ENCODE measurements around the gene ARRDC2. TPM values are rescaled to one million over a fixed set of nuclear protein-coding genes. Genes with fewer than 3 reads are reported as not detected.

Gene ARRDC2
- total RNA-seq, 1 donor: 123 TPM

DNA sequence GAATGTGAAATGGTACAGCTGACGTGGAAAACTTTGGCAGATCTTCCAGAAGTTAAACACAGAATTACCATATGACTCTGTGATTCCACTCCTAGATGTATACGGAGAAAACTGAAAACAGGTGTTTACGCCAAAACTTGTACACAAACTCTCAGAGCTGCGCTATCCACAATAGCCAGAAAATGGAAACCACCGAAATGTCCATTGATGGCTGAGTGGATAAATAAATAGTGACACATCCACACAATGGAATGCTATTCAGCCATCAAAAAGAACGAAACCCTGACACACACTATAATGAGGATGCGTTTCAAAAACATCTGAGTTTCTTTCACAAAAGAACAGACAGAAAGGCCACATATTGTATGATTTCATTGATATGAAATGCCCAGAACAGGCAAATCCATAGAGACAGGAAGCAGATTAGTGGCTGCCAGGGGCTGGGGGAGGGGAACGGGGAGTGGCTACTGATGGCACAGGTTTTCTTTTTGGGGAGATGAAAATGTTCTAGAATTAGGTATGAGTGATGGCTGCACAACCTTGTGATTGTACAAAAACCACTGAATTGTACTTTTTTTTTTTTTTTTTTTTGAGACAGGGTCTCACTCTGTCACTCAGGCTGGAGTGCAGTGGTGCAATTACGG lies 45.7 kb downstream of the ARRDC2 start:
- Histone ChIP-seq H3K4me1 (ENCODE audit: insufficient read depth, low read length) (peaks cover 13% of the 10 kb centered on the region), H3K27me3 (ENCODE audit: insufficient read depth, low read length) (no peaks in the 10 kb centered on the region), H3K9me3 (ENCODE audit: low read depth, low read length) (no peaks in the 10 kb centered on the region), H3K4me3 (ENCODE audit: low read length) (no peak overlapping the region)

DNA sequence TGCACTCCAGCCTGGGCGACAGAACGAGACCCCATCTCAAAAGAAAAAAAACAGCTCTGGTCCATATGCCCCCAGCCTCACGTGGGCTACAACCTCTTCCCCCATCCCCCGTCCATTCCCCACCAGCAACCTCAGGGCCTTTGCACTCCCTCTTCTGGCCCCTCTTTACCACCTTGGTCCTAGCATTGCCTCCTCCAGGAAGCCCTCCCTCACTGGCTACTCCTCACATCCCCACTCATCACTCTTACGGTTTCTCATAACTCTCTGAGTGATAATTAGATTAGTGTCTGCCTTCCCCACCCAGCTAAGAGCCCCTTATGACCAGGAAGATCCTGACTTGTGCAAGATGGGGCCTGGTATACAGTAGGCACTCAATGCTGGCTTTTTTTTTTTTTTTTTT lies 48.0 kb downstream of the ARRDC2 start:
- Histone ChIP-seq H3K4me1 (ENCODE audit: insufficient read depth, low read length) (peaks cover 15% of the 10 kb centered on the region), H3K27me3 (ENCODE audit: insufficient read depth, low read length) (no peaks in the 10 kb centered on the region), H3K4me3 (ENCODE audit: low read length) (no peak overlapping the region), H3K9me3 (ENCODE audit: low read depth, low read length) (no peaks in the 10 kb centered on the region)

- Histone ChIP-seq H3K27me3 (ENCODE audit: insufficient read depth, low read length) (no peaks in the 10 kb centered on the region), H3K9me3 (ENCODE audit: low read depth, low read length) (no peaks in the 10 kb centered on the region), H3K4me1 (ENCODE audit: insufficient read depth, low read length) (peaks cover 15% of the 10 kb centered on the region), H3K4me3 (ENCODE audit: low read length) (no peak overlapping the region)
Measured at GRCh38 chr19:18057557-18057956, 49.6 kb downstream of the ARRDC2 start.

GRCh38 chr19:18058208-18059009 lies 50.4 kb downstream of the ARRDC2 start:
- Histone ChIP-seq H3K4me3 (ENCODE audit: low read length) (no peak overlapping the region), H3K4me1 (ENCODE audit: insufficient read depth, low read length) (peaks cover 15% of the 10 kb centered on the region), H3K27me3 (ENCODE audit: insufficient read depth, low read length) (no peaks in the 10 kb centered on the region), H3K9me3 (ENCODE audit: low read depth, low read length) (no peaks in the 10 kb centered on the region)

- no peaks in the 10 kb centered on the region for H3K27me3 ChIP-seq (ENCODE audit: insufficient read depth, low read length)
- no peaks in the 10 kb centered on the region for H3K9me3 ChIP-seq (ENCODE audit: low read depth, low read length)
- H3K4me1 ChIP-seq (ENCODE audit: insufficient read depth, low read length): peaks cover 15% of the 10 kb centered on the region
- no peak overlapping the region for H3K4me3 ChIP-seq (ENCODE audit: low read length)
Measured at GRCh38 chr19:18059297-18059696, 51.3 kb downstream of the ARRDC2 start.

- Histone ChIP-seq H3K9me3 (ENCODE audit: low read depth, low read length) (no peaks in the 10 kb centered on the region), H3K4me1 (ENCODE audit: insufficient read depth, low read length) (peaks cover 15% of the 10 kb centered on the region), H3K4me3 (ENCODE audit: low read length) (no peak overlapping the region), H3K27me3 (ENCODE audit: insufficient read depth, low read length) (no peaks in the 10 kb centered on the region)
Measured at GRCh38 chr19:18059902-18060301, 51.9 kb downstream of the ARRDC2 start.

DNA sequence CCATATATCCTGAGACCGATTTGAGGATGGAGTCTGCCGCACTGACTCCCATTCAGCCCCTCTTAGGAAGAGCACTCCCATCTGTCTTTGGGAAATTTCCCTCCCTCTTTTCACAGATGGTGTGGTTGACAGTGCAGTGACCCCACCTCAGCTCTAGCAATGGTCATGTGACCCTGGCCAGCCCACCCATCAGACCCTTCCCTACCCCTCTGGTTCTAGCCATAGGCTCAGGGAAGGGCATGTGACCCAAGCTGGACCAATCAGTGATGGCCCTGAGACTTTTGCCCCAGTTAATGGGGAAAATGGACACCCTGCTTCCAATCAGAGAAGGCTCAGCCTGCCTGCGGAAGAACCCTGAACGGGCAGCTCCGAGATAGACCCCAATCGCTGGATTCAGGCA lies 52.5 kb downstream of the ARRDC2 start:
- Histone ChIP-seq H3K9me3 (ENCODE audit: low read depth, low read length) (no peaks in the 10 kb centered on the region), H3K4me3 (ENCODE audit: low read length) (no peak overlapping the region), H3K27me3 (ENCODE audit: insufficient read depth, low read length) (no peaks in the 10 kb centered on the region), H3K4me1 (ENCODE audit: insufficient read depth, low read length) (peaks cover 15% of the 10 kb centered on the region)

DNA sequence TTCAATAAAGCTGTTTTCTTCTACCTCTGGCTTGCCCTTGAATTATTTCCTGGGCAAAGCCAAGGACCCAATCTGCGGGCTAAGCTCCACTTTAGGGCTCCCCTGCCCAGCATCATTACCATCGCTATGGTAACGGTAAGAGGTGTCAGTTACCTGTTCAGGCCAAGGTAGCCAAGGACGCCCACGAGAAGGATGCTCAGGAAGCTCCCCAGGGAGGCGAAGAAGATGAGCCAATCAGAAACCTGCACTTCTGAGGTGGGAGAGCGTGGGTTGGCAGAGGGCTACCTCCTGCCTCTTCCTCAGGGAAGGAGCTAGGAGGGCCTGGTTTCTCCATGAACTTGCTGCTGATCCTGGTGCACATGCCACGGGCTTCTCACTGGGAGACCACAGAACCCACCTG lies 54.1 kb downstream of the ARRDC2 start:
- peaks cover 15% of the 10 kb centered on the region for H3K4me1 ChIP-seq (ENCODE audit: insufficient read depth, low read length)
- no peaks in the 10 kb centered on the region for H3K9me3 ChIP-seq (ENCODE audit: low read depth, low read length)
- H3K4me3 ChIP-seq (ENCODE audit: low read length): no peak overlapping the region
- no peaks in the 10 kb centered on the region for H3K27me3 ChIP-seq (ENCODE audit: insufficient read depth, low read length)

GRCh38 chr19:18063463-18063862 lies 55.5 kb downstream of the ARRDC2 start:
- H3K4me3 ChIP-seq (ENCODE audit: low read length): no peak overlapping the region
- H3K4me1 ChIP-seq (ENCODE audit: insufficient read depth, low read length): peaks cover 4% of the 10 kb centered on the region
- H3K9me3 ChIP-seq (ENCODE audit: low read depth, low read length): no peaks in the 10 kb centered on the region
- H3K27me3 ChIP-seq (ENCODE audit: insufficient read depth, low read length): no peaks in the 10 kb centered on the region

Other genes with a start within 250 kb of the ARRDC2 start
- 0.10 TPM for gene B3GNT3, start 213.0 kb upstream of the ARRDC2 start, total RNA-seq
- gene INSL3, start 186.7 kb upstream of the ARRDC2 start, total RNA-seq: 0.52 TPM
- 61.1 TPM for gene JAK3, start 160.2 kb upstream of the ARRDC2 start, total RNA-seq
- gene RPL18A, start 148.3 kb upstream of the ARRDC2 start, total RNA-seq: 1,903 TPM
- 0.21 TPM for gene SLC5A5, start 136.2 kb upstream of the ARRDC2 start, total RNA-seq
- 13.2 TPM for gene CCDC124, start 75.2 kb upstream of the ARRDC2 start, total RNA-seq
- under 0.01 TPM for gene KCNN1, start 41.1 kb upstream of the ARRDC2 start, total RNA-seq
- gene IL12RB1, start 78.8 kb downstream of the ARRDC2 start, total RNA-seq: 26.9 TPM
- 6.7 TPM for gene MAST3, start 89.6 kb downstream of the ARRDC2 start, total RNA-seq
- gene PIK3R2, start 145.0 kb downstream of the ARRDC2 start, total RNA-seq: 3.7 TPM
- gene IFI30, start 165.6 kb downstream of the ARRDC2 start, total RNA-seq: 769 TPM
- gene MPV17L2, start 185.0 kb downstream of the ARRDC2 start, total RNA-seq: 4.3 TPM
- gene RAB3A, start 195.9 kb downstream of the ARRDC2 start, total RNA-seq: 3.8 TPM
- not detected for gene PDE4C, start 218.3 kb downstream of the ARRDC2 start, total RNA-seq

Data from mononuclear cell (primary cell).